Lung (tissue), 12 donors: ENCODE results near the gene PRKCZ. TPM values are rescaled to one million over a fixed set of nuclear protein-coding genes. Genes with fewer than 3 reads are reported as not detected.
A peak's percentile ranks its signal among the peaks of the same experiment; 100 is the strongest.

Source experiments
- ATAC-seq: fragments of 200-7000 bp; cut with Tn5 transposase; one replicate; pipeline ENCODE4 v1.9.1; 2020; ENCODE audit warnings: moderate number of reproducible peaks; ENCODE audit not compliant: insufficient read depth, low FRiP score
- DNase-seq, 3 donors: peaks; one replicate each; pipeline ENCODE4 v3.0.0-alpha.2; 2013 to 2017
- H3K27ac ChIP-seq, 2 donors: one replicate each; pipeline ENCODE4 v1.5.1; 2013; ENCODE audit warnings: mild to moderate bottlenecking in 2 of 2, moderate library complexity in 2 of 2, control low read depth in 1 of 2, inconsistent platforms in 1 of 2, low read depth in 1 of 2, low read length in 1 of 2
- H3K27me3 ChIP-seq, 3 donors: one replicate each; pipeline ENCODE4 v1.5.1; 2013; ENCODE audit warnings: low read length in 2 of 3; ENCODE audit not compliant: control insufficient read depth in 3 of 3, insufficient read depth in 3 of 3
- H3K36me3 ChIP-seq, 4 donors: one replicate each; pipeline ENCODE4 v1.5.1; 2013; ENCODE audit warnings: low read length in 4 of 4, mild to moderate bottlenecking in 1 of 4, moderate library complexity in 1 of 4; ENCODE audit not compliant: control insufficient read depth in 4 of 4, insufficient read depth in 4 of 4
- H3K4me1 ChIP-seq, 5 donors: one replicate each; pipeline ENCODE4 v1.5.1; 2013; ENCODE audit warnings: low read length in 5 of 5, mild to moderate bottlenecking in 2 of 5, moderate library complexity in 1 of 5; ENCODE audit not compliant: control insufficient read depth in 5 of 5, insufficient read depth in 5 of 5
- H3K4me3 ChIP-seq: one replicate; pipeline ENCODE4 v1.5.1; 2013; ENCODE audit warnings: mild to moderate bottlenecking, control low read depth, moderate library complexity
- H3K9ac ChIP-seq, 2 donors: one replicate each; pipeline ENCODE4 v1.5.1; 2013; ENCODE audit warnings: low read length in 2 of 2, control low read depth in 1 of 2; ENCODE audit not compliant: insufficient read depth in 1 of 2
- H3K9me3 ChIP-seq, 4 donors: one replicate each; pipeline ENCODE4 v1.5.1; 2013; ENCODE audit warnings: low read length in 3 of 4, mild to moderate bottlenecking in 1 of 4, moderate library complexity in 1 of 4; ENCODE audit not compliant: control insufficient read depth in 4 of 4, insufficient read depth in 3 of 4
- CTCF ChIP-seq: IDR thresholded peaks from 2 replicates; pipeline ENCODE4 v1.5.1; 2012; ENCODE audit warnings: mild to moderate bottlenecking; ENCODE audit errors: control extremely low read depth, extremely low read depth
- WGBS, 2 donors: extraction: QIAGEN DNeasy Blood & Tissue Kit; methylation state at CpG; one replicate each; pipeline ENCODE4 v1.1.7; 2013; 5-methylcytosine and 5-hydroxymethylcytosine counted together
- polyA plus RNA-seq, 2 donors: library from polyadenylated mRNA; stranded (reverse); fragments of 200-250 nt; gene quantifications; one replicate each; pipeline ENCODE4 v1.2.1, GENCODE V29; 2013
- total RNA-seq, 2 donors: library from RNA; depleted of rRNA in 1 of 2; stranded (reverse); fragments of >200 nt in 1 of 2; gene quantifications; one replicate each; pipeline ENCODE4 v1.2.1, GENCODE V29; 2014 to 2021
- donor health status: control.
- donor health status: control.
- donor health status: Bipolar disorder and iron deficiency.
- donor health status: healthy.
- donor health status: DM: yes; HTN: yes; CAD: no.

PRKCZ gene
- total and polyA plus RNA-seq, 4 donors: 55.2 to 149 (median 117) TPM

GRCh38 chr1:2108213-2108876, 58.1 kb downstream of the PRKCZ start:
- TF ChIP-seq CTCF: no peak
- ATAC-seq (no peak), DNase-seq (peak; percentile 52 to 62 (median 60))
- Histone ChIP-seq H3K4me1 (peaks cover 0 to 14% (median 8%) of the 10 kb centered on the region in 5 donors), H3K9ac (no peak overlapping the region), H3K4me3 (no peak overlapping the region), H3K27ac (peak overlapping the region in 1 of 2 donors; percentile 13), H3K36me3 (peaks cover 0 to 3% (median 0%) of the 10 kb centered on the region in 4 donors), H3K9me3 (no peaks in the 10 kb centered on the region), H3K27me3 (no peaks in the 10 kb centered on the region)
- 80 to 83% methylated on average over 33 of the region's 33 CpGs for WGBS, 2 donors

- ATAC-seq (no peak), DNase-seq (no peak)
- no peak for TF ChIP-seq CTCF
- Histone ChIP-seq H3K4me3 (no peak overlapping the region), H3K9ac (no peak overlapping the region), H3K4me1 (peaks cover 0 to 12% (median 8%) of the 10 kb centered on the region in 5 donors), H3K36me3 (peaks cover 0 to 3% (median 0%) of the 10 kb centered on the region in 4 donors), H3K27me3 (no peaks in the 10 kb centered on the region), H3K9me3 (no peaks in the 10 kb centered on the region), H3K27ac (no peak overlapping the region)
- 83 to 88% methylated on average over 28 of the region's 28 CpGs for WGBS, 2 donors
Measured at GRCh38 chr1:2108877-2109580, 58.8 kb downstream of the PRKCZ start.

- no peaks in the 10 kb centered on the region for H3K9me3 ChIP-seq
- H3K36me3 ChIP-seq: peaks cover 0 to 3% (median 0%) of the 10 kb centered on the region in 4 donors
- 92 to 93% methylated on average over 24 of the region's 24 CpGs for WGBS, 2 donors
- peaks cover 0 to 6% (median 5%) of the 10 kb centered on the region in 5 donors for H3K4me1 ChIP-seq
- no peaks in the 10 kb centered on the region for H3K27me3 ChIP-seq
- no peak overlapping the region for H3K4me3 ChIP-seq
- TF ChIP-seq CTCF: no peak
- no peak overlapping the region for H3K27ac ChIP-seq
- H3K9ac ChIP-seq: no peak overlapping the region
- DNase-seq (no peak), ATAC-seq (no peak)
Measured at GRCh38 chr1:2109581-2110021, 59.4 kb downstream of the PRKCZ start.
